Natural killer cell (primary cell): ENCODE measurements around the gene HNRNPA1. TPM values are rescaled to one million over a fixed set of nuclear protein-coding genes. Genes with fewer than 3 reads are reported as not detected.

Source experiments
- ATAC-seq, 3 donors: fragments of 150-1000 bp in 2 of 3; fragments of 200-7000 bp in 1 of 3; cut with Tn5 transposase; 1 replicate in 1 of 3; 2 replicates in 2 of 3; pipeline ENCODE4 v1.10.0; 2021; ENCODE audit warnings: mild to moderate bottlenecking in 2 of 3, moderate library complexity in 2 of 3
- DNase-seq, 2 donors: peaks; one replicate each; pipeline versions ENCODE4 v3.0.0 to v3.0.0-alpha.2; 2013 to 2021; ENCODE audit warnings: mixed read lengths in 1 of 2
- H3K27ac ChIP-seq: one replicate; pipeline ENCODE4 v1.5.1; 2013; ENCODE audit warnings: mild to moderate bottlenecking, low read length
- H3K27me3 ChIP-seq: one replicate; pipeline ENCODE4 v1.6.1; 2013; ENCODE audit warnings: low read length; ENCODE audit not compliant: control insufficient read depth, insufficient read depth
- H3K36me3 ChIP-seq: one replicate; pipeline ENCODE4 v1.6.1; 2013; ENCODE audit warnings: low read length; ENCODE audit not compliant: control insufficient read depth, insufficient read depth
- H3K4me1 ChIP-seq: one replicate; pipeline ENCODE4 v1.6.1; 2013; ENCODE audit warnings: low read length; ENCODE audit not compliant: control insufficient read depth, insufficient read depth
- H3K4me3 ChIP-seq: one replicate; pipeline ENCODE4 v1.5.1; 2013; ENCODE audit warnings: low read length
- H3K9me3 ChIP-seq: one replicate; pipeline ENCODE4 v1.6.1; 2013; ENCODE audit warnings: low read length; ENCODE audit not compliant: control insufficient read depth, insufficient read depth
- H3K27ac Mint-ChIP-seq, 2 donors: one replicate each; pipeline ENCODE4 v1.8.0; 2022; ENCODE audit warnings: mild to moderate bottlenecking in 2 of 2, mixed read lengths in 2 of 2, moderate library complexity in 1 of 2
- H3K27me3 Mint-ChIP-seq, 2 donors: one replicate each; pipeline ENCODE4 v1.8.0; 2022; ENCODE audit warnings: low read depth in 2 of 2, mixed read lengths in 2 of 2
- H3K36me3 Mint-ChIP-seq: one replicate; pipeline ENCODE4 v1.8.0; 2022; ENCODE audit warnings: mixed read lengths
- H3K4me1 Mint-ChIP-seq, 2 donors: one replicate each; pipeline ENCODE4 v1.8.0; 2022; ENCODE audit warnings: mixed read lengths in 2 of 2
- H3K4me3 Mint-ChIP-seq: one replicate; pipeline ENCODE4 v1.8.0; 2022; ENCODE audit warnings: mild to moderate bottlenecking, moderate library complexity, mixed read lengths
- H3K9me3 Mint-ChIP-seq, 2 donors: one replicate each; pipeline ENCODE4 v1.8.0; 2022; ENCODE audit warnings: mixed read lengths in 2 of 2
- WGBS: methylation state at CpG from one replicate; pipeline ENCODE4 v1.1.7; 2013; ENCODE audit warnings: missing lambda C conversion rate; ENCODE audit not compliant: insufficient coverage; 5-methylcytosine and 5-hydroxymethylcytosine counted together
- intact Hi-C: fragments of 100-400 bp; cut with micrococcal nuclease; formaldehyde crosslinking; loops from one replicate; pipeline ENCODE4 v1.14.2; 2022
- total RNA-seq, 4 donors: library from RNA; stranded (reverse); fragments of 120-200 nt in 1 of 4; gene quantifications; one replicate each; pipeline versions ENCODE4 v1.2.3 to v1.2.4, GENCODE V29; 2013 to 2022
- TF ChIP-seq, protein P1 (sequence below): fragments of 200-600 bp; IDR thresholded peaks from one replicate; pipeline ENCODE4 v1.8.0; 2022; ENCODE audit warnings: antibody characterized with exemption

The HNRNPA1 gene
- total RNA-seq, 3 donors from 2014 or later (not counting 1 experiment from before 2014, with no cell fraction given), result 1,172 to 1,525 (median 1,292) TPM

DNA sequence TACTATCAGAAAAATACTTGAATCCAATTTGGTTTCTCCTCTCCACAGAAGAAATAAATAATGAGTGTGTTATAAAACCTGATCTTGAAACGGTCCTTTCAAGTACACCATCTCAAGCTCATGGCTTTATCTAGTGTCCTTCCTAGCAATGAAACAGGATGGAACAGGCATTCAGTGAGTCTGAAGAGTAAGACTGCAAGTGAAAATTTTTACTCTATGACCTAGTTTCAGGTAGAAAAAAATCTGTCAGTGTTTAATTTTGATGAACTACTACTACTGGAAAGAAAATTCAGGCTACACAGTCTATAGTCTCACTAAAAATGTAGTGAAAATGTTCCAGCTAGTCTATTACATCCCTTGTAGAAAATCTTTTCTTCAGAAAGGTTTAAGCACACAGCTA is 8.3 kb upstream of the HNRNPA1 start:
- Mint-ChIP-seq H3K9me3 (no peaks in the 10 kb centered on the region), H3K36me3 (no peaks in the 10 kb centered on the region), H3K4me3 (no peak overlapping the region), H3K4me1 (peaks cover 0 to 7% of the 10 kb centered on the region in 2 donors), H3K27ac (no peak overlapping the region), H3K27me3 (no peaks in the 10 kb centered on the region)
- DNase-seq (no peak), ATAC-seq (no peak)
- no peaks in the 10 kb centered on the region for H3K4me1 ChIP-seq
- intact Hi-C loops, result no loop called here
- no peak overlapping the region for H3K4me3 ChIP-seq
- H3K36me3 ChIP-seq, result peaks cover 8% of the 10 kb centered on the region
- H3K27me3 ChIP-seq, result no peaks in the 10 kb centered on the region
- WGBS, result no CpG with 5 or more reads among the region's 1 CpG
- TF ChIP-seq, protein P1, sequence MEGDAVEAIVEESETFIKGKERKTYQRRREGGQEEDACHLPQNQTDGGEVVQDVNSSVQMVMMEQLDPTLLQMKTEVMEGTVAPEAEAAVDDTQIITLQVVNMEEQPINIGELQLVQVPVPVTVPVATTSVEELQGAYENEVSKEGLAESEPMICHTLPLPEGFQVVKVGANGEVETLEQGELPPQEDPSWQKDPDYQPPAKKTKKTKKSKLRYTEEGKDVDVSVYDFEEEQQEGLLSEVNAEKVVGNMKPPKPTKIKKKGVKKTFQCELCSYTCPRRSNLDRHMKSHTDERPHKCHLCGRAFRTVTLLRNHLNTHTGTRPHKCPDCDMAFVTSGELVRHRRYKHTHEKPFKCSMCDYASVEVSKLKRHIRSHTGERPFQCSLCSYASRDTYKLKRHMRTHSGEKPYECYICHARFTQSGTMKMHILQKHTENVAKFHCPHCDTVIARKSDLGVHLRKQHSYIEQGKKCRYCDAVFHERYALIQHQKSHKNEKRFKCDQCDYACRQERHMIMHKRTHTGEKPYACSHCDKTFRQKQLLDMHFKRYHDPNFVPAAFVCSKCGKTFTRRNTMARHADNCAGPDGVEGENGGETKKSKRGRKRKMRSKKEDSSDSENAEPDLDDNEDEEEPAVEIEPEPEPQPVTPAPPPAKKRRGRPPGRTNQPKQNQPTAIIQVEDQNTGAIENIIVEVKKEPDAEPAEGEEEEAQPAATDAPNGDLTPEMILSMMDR, result no peak
- no peak overlapping the region for H3K27ac ChIP-seq
- no peaks in the 10 kb centered on the region for H3K9me3 ChIP-seq

DNA sequence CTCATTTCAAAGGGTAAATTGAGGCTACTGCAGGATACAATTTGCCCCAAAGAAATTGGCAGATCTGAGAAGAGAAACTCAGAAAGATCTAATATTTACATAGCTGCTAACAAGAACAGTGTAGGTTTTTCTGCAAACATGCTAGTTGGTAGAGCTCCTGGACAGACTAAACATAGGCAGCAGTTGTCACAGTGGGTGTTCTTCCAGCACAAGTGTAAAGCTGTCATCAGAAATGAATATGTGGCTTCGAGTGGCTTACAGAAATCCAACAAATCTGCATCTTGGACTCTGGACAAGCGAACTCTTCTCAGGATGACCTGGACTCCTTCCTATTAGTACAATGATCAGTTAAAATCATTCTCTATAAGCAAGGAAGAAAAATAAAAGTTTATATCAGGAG is 6.5 kb upstream of the HNRNPA1 start:
- Mint-ChIP-seq H3K9me3 (no peaks in the 10 kb centered on the region), H3K4me1 (peaks cover 0 to 7% of the 10 kb centered on the region in 2 donors), H3K4me3 (no peak overlapping the region), H3K27ac (no peak overlapping the region), H3K36me3 (no peaks in the 10 kb centered on the region), H3K27me3 (no peaks in the 10 kb centered on the region)
- Histone ChIP-seq H3K27me3 (no peaks in the 10 kb centered on the region), H3K36me3 (peaks cover 8% of the 10 kb centered on the region), H3K4me1 (peaks cover 4% of the 10 kb centered on the region), H3K27ac (no peak overlapping the region), H3K4me3 (no peak overlapping the region), H3K9me3 (no peaks in the 10 kb centered on the region)
- no peak for DNase-seq
- TF ChIP-seq, protein P1, result no peak
- 92% methylated on average over 2 of the region's 2 CpGs for WGBS
- ATAC-seq, result no peak
- intact Hi-C loops, result no loop called here

DNA sequence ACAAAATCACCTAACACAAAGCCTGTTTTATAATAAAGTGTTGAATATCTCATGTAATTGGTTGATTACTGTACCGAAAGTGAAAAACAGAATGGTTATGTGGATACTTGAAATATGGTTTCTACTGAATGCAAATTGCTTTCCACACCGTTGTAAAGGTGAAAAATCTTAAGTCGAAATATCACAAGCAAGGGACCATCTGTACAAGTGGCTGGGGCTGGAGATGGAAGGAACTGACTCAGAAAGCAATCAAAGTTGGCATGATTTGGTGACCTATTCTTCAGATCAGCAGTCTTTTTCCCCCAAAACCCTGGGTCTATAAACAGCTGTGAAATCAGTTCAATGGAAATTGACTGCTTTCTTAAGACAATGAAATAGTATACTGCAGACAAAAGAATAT is 4.2 kb upstream of the HNRNPA1 start:
- 66% methylated on average over 3 of the region's 3 CpGs for WGBS
- Mint-ChIP-seq H3K4me3 (no peak overlapping the region), H3K27ac (peak overlapping the region in 1 of 2 donors; percentile 57), H3K27me3 (no peaks in the 10 kb centered on the region), H3K9me3 (no peaks in the 10 kb centered on the region), H3K36me3 (peaks cover under 1% of the 10 kb centered on the region), H3K4me1 (peaks cover 0 to 7% of the 10 kb centered on the region in 2 donors)
- TF ChIP-seq, protein P1, result no peak
- peaks cover 10% of the 10 kb centered on the region for H3K36me3 ChIP-seq
- ATAC-seq (no peak), DNase-seq (no peak)
- peaks cover 11% of the 10 kb centered on the region for H3K4me1 ChIP-seq
- H3K4me3 ChIP-seq, result no peak overlapping the region
- no peak overlapping the region for H3K27ac ChIP-seq
- no peaks in the 10 kb centered on the region for H3K9me3 ChIP-seq
- no peaks in the 10 kb centered on the region for H3K27me3 ChIP-seq
- intact Hi-C loops, result no loop called here

DNA sequence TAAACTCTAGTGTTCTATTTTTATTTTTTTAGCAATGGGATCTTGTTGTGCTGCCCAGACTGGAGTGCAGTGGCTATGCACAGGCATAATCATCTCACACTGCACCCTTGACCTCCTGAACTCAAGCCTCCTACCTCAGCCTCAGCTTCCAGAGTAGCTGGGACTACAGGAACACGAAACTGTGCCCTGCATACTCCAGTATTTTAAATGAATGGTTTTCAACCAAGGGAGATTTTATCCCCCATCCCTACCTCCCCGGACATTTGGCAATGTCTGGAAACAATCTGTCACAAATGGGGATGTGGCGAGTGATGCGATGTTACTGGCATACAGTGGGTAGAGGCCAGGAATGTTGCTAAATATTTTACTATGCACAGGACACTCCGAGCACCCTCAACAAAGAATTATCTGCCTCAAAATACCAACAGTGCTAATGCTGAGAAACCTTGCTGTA is 2.7 kb upstream of the HNRNPA1 start:
- H3K27ac ChIP-seq, result no peak overlapping the region
- H3K4me3 ChIP-seq, result no peak overlapping the region
- no peaks in the 10 kb centered on the region for H3K9me3 ChIP-seq
- ATAC-seq (no peak), DNase-seq (no peak)
- H3K27me3 ChIP-seq, result no peaks in the 10 kb centered on the region
- WGBS, result 24% methylated on average over 2 of the region's 5 CpGs
- no peak overlapping the region for H3K27ac Mint-ChIP-seq
- H3K36me3 ChIP-seq, result peaks cover 22% of the 10 kb centered on the region
- H3K9me3 Mint-ChIP-seq, result no peaks in the 10 kb centered on the region
- intact Hi-C loops, result no loop called here
- H3K4me1 Mint-ChIP-seq, result peaks cover 0 to 7% of the 10 kb centered on the region in 2 donors
- H3K4me1 ChIP-seq, result peaks cover 26% of the 10 kb centered on the region
- H3K27me3 Mint-ChIP-seq, result no peaks in the 10 kb centered on the region
- no peak overlapping the region for H3K4me3 Mint-ChIP-seq
- H3K36me3 Mint-ChIP-seq, result peaks cover 16% of the 10 kb centered on the region
- TF ChIP-seq, protein P1, result no peak
